ENCODE measurements around the gene GBX2.

DNA sequence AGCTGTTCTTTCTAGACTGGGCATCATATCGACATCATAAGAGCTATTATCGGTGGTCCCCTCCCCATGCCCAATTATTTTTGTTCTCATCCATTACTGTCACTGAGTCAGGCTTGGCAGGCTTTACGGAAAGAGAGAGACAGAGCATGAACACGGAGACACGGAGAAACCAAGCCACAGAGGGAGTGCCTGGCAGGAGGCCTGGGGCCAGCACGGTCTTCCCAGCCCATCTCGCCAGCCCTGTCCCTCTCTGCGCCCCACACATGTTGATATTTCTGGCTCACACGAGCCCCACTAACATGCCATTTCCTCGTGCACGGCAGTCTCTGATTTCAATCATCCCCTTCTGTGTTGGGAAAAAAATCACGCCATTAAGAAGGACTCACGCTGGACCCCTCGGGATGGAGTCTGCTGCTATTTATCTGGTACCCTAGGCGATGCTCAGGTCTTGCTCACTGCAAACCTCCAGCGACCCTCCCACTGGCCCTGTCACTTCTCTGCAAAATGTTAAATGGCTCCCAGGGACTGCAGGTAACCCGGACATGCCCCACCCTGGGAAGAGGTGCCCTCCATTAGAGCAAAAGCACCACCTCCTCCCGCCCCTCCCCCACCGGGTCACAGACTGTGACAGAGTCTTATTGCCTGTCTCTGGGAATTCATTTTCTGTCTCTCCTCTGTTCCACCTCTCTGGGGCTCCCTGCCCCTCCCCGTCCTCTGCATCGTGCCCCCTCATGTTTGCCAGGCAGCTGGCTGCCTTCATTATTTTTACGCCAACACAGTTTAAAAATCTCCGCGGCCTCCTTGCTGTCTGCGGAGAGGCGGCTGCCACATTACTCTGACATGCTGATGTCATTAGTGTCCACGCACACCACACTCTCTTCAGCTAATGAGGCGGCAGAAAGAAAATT lies 40.1 kb upstream of the GBX2 start:
- TF ChIP-seq CTCF (IDR thresholded peaks at IDR 0.05) (no peak), POLR2A (IDR thresholded peaks at IDR 0.05) (no peak)
